K562 (cell line): ENCODE data around the gene MACF1. TPM values are rescaled to one million over a fixed set of nuclear protein-coding genes. Genes with fewer than 3 reads are reported as not detected.

Source experiments
- ATAC-seq: fragments of 200-7000 bp; cut with Tn5 transposase; 3 replicates; pipeline ENCODE4 v1.9.1; 2020; ENCODE audit warnings: moderate library complexity
- BruUV-seq: library from RNA; stranded (reverse); fragments of 400-500 nt; replicated peaks from 2 replicates; lab custom pipeline; 2021; lab: Mats Ljungman, UMichigan
- CTCF ChIA-PET: fragments of 300-600 bp; formaldehyde crosslinking; extraction: SDS; loops from one replicate; lab custom pipeline; 2021; ENCODE audit warnings: low intra/inter-chr PET ratio; lab: Yijun Ruan, JAX
- POLR2A ChIA-PET: fragments of 300-600, 350-650 bp; sonication (Branson Sonifier 250); formaldehyde crosslinking; extraction: SDS; loops from one replicate; lab custom pipeline; 2021; ENCODE audit warnings: antibody characterized with exemption, inconsistent platforms; lab: Yijun Ruan, JAX
- DNase-seq, 4 experiments: peaks; one replicate each; pipeline versions ENCODE4 v3.0.0 to v3.0.0-alpha.2; 2011 to 2018; ENCODE audit warnings: low spot score in 3 of 4, mixed read lengths in 3 of 4; ENCODE audit errors: extremely low read depth in 1 of 4
- FAIRE-seq: peaks from 2 replicates; lab custom pipeline; 2011; peaks lifted over from hg19 to GRCh38; lab: Jason Lieb, UNC
- H2AFZ ChIP-seq: 2 replicates; pipeline ENCODE4 v1.6.0; 2011; ENCODE audit warnings: low read depth, low read length, control low read depth, inconsistent platforms
- H3K27ac ChIP-seq: fragments of 200-600 bp; 3 replicates; pipeline ENCODE4 v1.8.0; 2011; ENCODE audit warnings: low read depth, mild to moderate bottlenecking, control low read depth, inconsistent platforms, low read length, moderate library complexity, mixed read lengths; ENCODE audit errors: extremely low read depth
- H3K27me3 ChIP-seq, 2 experiments: fragments of 300-600 bp in 1 of 2; 2 replicates in 1 of 2; 3 replicates in 1 of 2; pipeline versions ENCODE4 v1.6.0 to v1.8.0; 2011; ENCODE audit warnings: inconsistent platforms in 2 of 2, low read length in 2 of 2, mild to moderate bottlenecking in 1 of 2, mixed read lengths in 1 of 2, moderate library complexity in 1 of 2; ENCODE audit not compliant: control insufficient read depth in 2 of 2, insufficient read depth in 2 of 2
- H3K36me3 ChIP-seq: fragments of 300-600 bp; 3 replicates; pipeline ENCODE4 v1.8.0; 2011; ENCODE audit warnings: mild to moderate bottlenecking, low read length, inconsistent platforms; ENCODE audit not compliant: control insufficient read depth, insufficient read depth
- H3K4me1 ChIP-seq, 2 experiments: fragments of 200-600 bp in 1 of 2; replicated peaks in 1 of 2; 2 replicates in 1 of 2; 3 replicates in 1 of 2; pipeline versions ENCODE4 v1.5.1 to v1.8.0; 2011; ENCODE audit warnings: inconsistent platforms in 2 of 2, low read length in 2 of 2, mild to moderate bottlenecking in 1 of 2, mixed read lengths in 1 of 2, moderate library complexity in 1 of 2; ENCODE audit not compliant: control insufficient read depth in 2 of 2, insufficient read depth in 2 of 2
- H3K4me2 ChIP-seq: 2 replicates; pipeline ENCODE4 v1.6.1; 2011; ENCODE audit warnings: low read length, control low read depth, inconsistent platforms, mixed read lengths; ENCODE audit not compliant: insufficient read depth
- H3K4me3 ChIP-seq: fragments of 200-600 bp; sonication (generic), shearing (Covaris generic); 2 replicates; pipeline ENCODE4 v1.5.1; 2016; ENCODE audit warnings: control low read depth, inconsistent platforms
- H3K79me2 ChIP-seq: fragments of 200-600 bp; 3 replicates; pipeline ENCODE4 v1.8.0; 2011; ENCODE audit warnings: low read length, inconsistent platforms; ENCODE audit not compliant: control insufficient read depth, insufficient read depth
- H3K9ac ChIP-seq, 2 experiments: 2 replicates each; pipeline versions ENCODE4 v1.6.0 to v1.6.1; 2011; ENCODE audit warnings: low read depth in 2 of 2, low read length in 2 of 2, control low read depth in 1 of 2, inconsistent platforms in 1 of 2, mild to moderate bottlenecking in 1 of 2, mixed read lengths in 1 of 2; ENCODE audit not compliant: insufficient read depth in 1 of 2
- H3K9me1 ChIP-seq: one replicate; pipeline ENCODE4 v1.6.0; 2011; ENCODE audit warnings: inconsistent platforms, mild to moderate bottlenecking, low read length, moderate library complexity; ENCODE audit not compliant: control insufficient read depth, insufficient read depth
- H3K9me3 ChIP-seq: replicated peaks from 2 replicates; pipeline ENCODE4 v1.5.1; 2011; ENCODE audit warnings: low read depth, low read length, inconsistent platforms; ENCODE audit not compliant: control insufficient read depth, insufficient read depth
- H4K20me1 ChIP-seq: replicated peaks from 2 replicates; pipeline ENCODE4 v1.6.1; 2011; ENCODE audit warnings: low read length, inconsistent platforms, mixed read lengths; ENCODE audit not compliant: control insufficient read depth, insufficient read depth
- FOXK1 ChIP-seq: sonication (generic); formaldehyde crosslinking; IDR thresholded peaks from 2 replicates; pipeline ENCODE4 v1.8.0; 2022; ENCODE audit warnings: missing genetic modification reagents, mild to moderate bottlenecking, borderline replicate concordance
- NFIX ChIP-seq: fragments of 250-450 bp; sonication (Bioruptor Pico); IDR thresholded peaks from 2 replicates; pipeline ENCODE4 v1.4.0; 2020; ENCODE audit warnings: low read depth, mild to moderate bottlenecking, moderate library complexity
- RAD21 ChIP-seq, 2 experiments: fragments of 250-450 bp in 1 of 2; fragments of 450-650 bp in 1 of 2; sonication (Bioruptor Pico) in 1 of 2; formaldehyde crosslinking in 1 of 2; IDR thresholded peaks in 1 of 2; conservative IDR thresholded peaks in 1 of 2; 2 replicates each; pipeline versions ENCODE4 v1.4.0 to v1.8.0; 2020 to 2022; ENCODE audit warnings: mild to moderate bottlenecking in 2 of 2, moderate library complexity in 1 of 2
- SMC3 ChIP-seq: conservative IDR thresholded peaks from 2 replicates; pipeline ENCODE4 v1.6.1; 2011; ENCODE audit warnings: low read depth, low read length, improper control_type of control experiment; ENCODE audit not compliant: insufficient read depth
- WGBS: fragments of 100-300 bp; shearing (Covaris generic); methylation state at CpG from one replicate; pipeline ENCODE4 v1.1.6; 2016; ENCODE audit warnings: low coverage, mixed read lengths; ENCODE audit not compliant: insufficient coverage; ENCODE audit errors: missing lambda C conversion rate; 5-methylcytosine and 5-hydroxymethylcytosine counted together
- in situ Hi-C: fragments of 300-500 bp; cut with MboI; formaldehyde crosslinking; loops from 4 replicates; pipeline ENCODE4 v1.15.0; 2018; ENCODE audit warnings: inconsistent platforms, mixed read lengths
- intact Hi-C: fragments of 100-400 bp; cut with micrococcal nuclease; formaldehyde crosslinking; loops from 2 replicates; pipeline ENCODE4 v1.14.2; 2022
- polyA plus RNA-seq, 8 experiments: library from polyadenylated mRNA; depleted of rRNA in 4 of 8; stranded (reverse) in 5 of 8; unstranded in 3 of 8; fragments of >200 nt; fragmentation: Nextera tagmentation in 2 of 8; fragmentation: Illumina TruSeq in 1 of 8; extraction: Ambion mirVana in 2 of 8; extraction: Trizol in 1 of 8; gene quantifications; 2 replicates each; pipeline versions ENCODE4 v1.2.1 to v1.2.3, GENCODE V29; 2011 to 2014; ENCODE audit warnings: inconsistent platforms in 1 of 8, missing spikeins in 1 of 8
- total RNA-seq, 7 experiments: library from RNA; depleted of rRNA in 6 of 7; stranded (reverse); fragments of >200 nt in 6 of 7; fragmentation: Illumina TruSeq in 2 of 7; extraction: Trizol in 2 of 7; gene quantifications; 2 replicates each; pipeline versions ENCODE4 v1.2.1 to v1.2.3, GENCODE V29; 2011 to 2021; ENCODE audit warnings: low replicate concordance in 1 of 7
- TF ChIP-seq, protein P1 (sequence below), 3 experiments: IDR thresholded peaks in 2 of 3; conservative IDR thresholded peaks in 1 of 3; 2 replicates each; pipeline ENCODE4 v1.5.1; 2011 to 2012; ENCODE audit warnings: low read length in 3 of 3, mild to moderate bottlenecking in 3 of 3, control low read depth in 2 of 3, improper control_type of control experiment in 1 of 3, inconsistent platforms in 1 of 3, low read depth in 1 of 3, mixed read lengths in 1 of 3, moderate library complexity in 1 of 3; ENCODE audit not compliant: insufficient read depth in 2 of 3
- TF ChIP-seq, protein P2 (sequence below), 2 experiments: fragments of 450-650 bp; formaldehyde crosslinking in 1 of 2; IDR thresholded peaks; 2 replicates each; pipeline versions ENCODE4 v1.4.0 to v1.6.1; 2014 to 2020; ENCODE audit warnings: mild to moderate bottlenecking in 2 of 2, borderline replicate concordance in 1 of 2, low read depth in 1 of 2

The MACF1 gene
- total and polyA plus RNA-seq, 9 of the 15 experiments (the other 6 are each of a cell fraction or from before 2014, with no cell fraction given): 13.2 to 232 (median 112) TPM

DNA sequence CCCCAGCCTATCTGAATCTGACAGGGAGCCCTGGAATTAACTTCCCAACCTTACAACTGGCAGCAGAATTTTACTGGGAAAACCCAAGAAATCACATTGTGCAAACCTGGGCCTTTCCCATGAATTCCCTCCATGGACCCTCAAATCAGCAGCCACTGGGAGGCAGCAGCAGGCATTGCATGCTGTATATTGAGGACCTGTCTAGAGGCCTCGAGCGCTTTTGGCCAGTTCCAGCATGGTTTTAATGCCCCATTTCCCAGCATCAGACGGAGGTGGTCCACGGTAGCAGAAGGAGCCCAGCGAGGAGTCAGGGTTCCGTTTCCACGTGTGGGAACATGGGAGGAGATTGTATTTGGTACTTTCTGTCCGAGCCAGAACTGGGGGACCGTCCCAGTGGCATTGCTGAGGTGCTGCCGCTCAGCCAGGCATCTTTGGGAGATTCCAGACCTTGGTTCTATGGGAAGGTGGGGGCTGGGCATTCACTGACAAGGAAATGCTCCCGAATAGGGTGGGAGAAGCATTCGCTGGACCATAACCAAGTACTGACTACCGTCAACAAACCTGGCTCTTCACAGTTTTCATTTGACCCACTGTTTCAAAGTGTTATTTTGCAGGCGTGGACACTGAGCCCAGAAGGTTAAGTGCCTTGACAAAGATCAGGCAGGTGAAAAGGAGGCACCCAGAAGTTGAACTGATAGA is 302.9 kb downstream of the MACF1 start:
- in situ Hi-C loops: loop anchor here (10.0 kb wide), 1 partner anchor 267 kb away; the partner anchor contains the start of gene OXCT2
- Histone ChIP-seq H3K4me3 (no peak overlapping the region), H3K9me3 (no peaks in the 10 kb centered on the region), H3K9me1 (no peaks in the 10 kb centered on the region), H3K9ac (peak overlapping the region in 1 of 2 experiments; percentile 55; a peak in 1 of 4 replicates), H4K20me1 (no peaks in the 10 kb centered on the region), H2AFZ (peak overlapping the region; percentile 34), H3K4me2 (no peak overlapping the region), H3K4me1 (peaks cover 6 to 8% of the 10 kb centered on the region in 2 experiments; a peak in 2 of 5 replicates), H3K36me3 (no peaks in the 10 kb centered on the region), H3K27me3 (no peaks in the 10 kb centered on the region), H3K27ac (no peak overlapping the region), H3K79me2 (no peaks in the 10 kb centered on the region)
- no TSS peak for BruUV-seq
- FAIRE-seq: peak; percentile 48
- peak; percentile 76 for ATAC-seq
- POLR2A ChIA-PET: no interaction called here
- intact Hi-C loops: loop anchor here (5.0 kb wide), 1 partner anchor 150 kb away; no protein-coding TSS in a partner anchor
- DNase-seq: peak in 3 of 4 experiments; percentile 30 to 53 (median 46)
- 27% methylated on average over 14 of the region's 14 CpGs for WGBS
- no peak for TF ChIP-seq FOXK1 (CRISPR knock-in tag)
- peak; percentile 24; the same call in 1 of the 2 replicates for TF ChIP-seq SMC3
- TF ChIP-seq, protein P1, sequence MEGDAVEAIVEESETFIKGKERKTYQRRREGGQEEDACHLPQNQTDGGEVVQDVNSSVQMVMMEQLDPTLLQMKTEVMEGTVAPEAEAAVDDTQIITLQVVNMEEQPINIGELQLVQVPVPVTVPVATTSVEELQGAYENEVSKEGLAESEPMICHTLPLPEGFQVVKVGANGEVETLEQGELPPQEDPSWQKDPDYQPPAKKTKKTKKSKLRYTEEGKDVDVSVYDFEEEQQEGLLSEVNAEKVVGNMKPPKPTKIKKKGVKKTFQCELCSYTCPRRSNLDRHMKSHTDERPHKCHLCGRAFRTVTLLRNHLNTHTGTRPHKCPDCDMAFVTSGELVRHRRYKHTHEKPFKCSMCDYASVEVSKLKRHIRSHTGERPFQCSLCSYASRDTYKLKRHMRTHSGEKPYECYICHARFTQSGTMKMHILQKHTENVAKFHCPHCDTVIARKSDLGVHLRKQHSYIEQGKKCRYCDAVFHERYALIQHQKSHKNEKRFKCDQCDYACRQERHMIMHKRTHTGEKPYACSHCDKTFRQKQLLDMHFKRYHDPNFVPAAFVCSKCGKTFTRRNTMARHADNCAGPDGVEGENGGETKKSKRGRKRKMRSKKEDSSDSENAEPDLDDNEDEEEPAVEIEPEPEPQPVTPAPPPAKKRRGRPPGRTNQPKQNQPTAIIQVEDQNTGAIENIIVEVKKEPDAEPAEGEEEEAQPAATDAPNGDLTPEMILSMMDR (IDR thresholded peaks at IDR 0.05 in 2 of 3, conservative IDR thresholded peaks at IDR 0.05 in 1 of 3; ENCODE audit: insufficient read depth in 2 of 3, low read depth in 1 of 3, low read length in 3 of 3): peak; percentile 61 to 64 (median 62)
- peak in 1 of 2 experiments; percentile 68; a peak in 2 of 4 replicates for TF ChIP-seq RAD21 (CRISPR knock-in tag; conservative IDR thresholded peaks at IDR 0.05 in 1 of 2, IDR thresholded peaks at IDR 0.05 in 1 of 2)
- no peak for TF ChIP-seq NFIX (CRISPR knock-in tag)
- TF ChIP-seq, protein P2, sequence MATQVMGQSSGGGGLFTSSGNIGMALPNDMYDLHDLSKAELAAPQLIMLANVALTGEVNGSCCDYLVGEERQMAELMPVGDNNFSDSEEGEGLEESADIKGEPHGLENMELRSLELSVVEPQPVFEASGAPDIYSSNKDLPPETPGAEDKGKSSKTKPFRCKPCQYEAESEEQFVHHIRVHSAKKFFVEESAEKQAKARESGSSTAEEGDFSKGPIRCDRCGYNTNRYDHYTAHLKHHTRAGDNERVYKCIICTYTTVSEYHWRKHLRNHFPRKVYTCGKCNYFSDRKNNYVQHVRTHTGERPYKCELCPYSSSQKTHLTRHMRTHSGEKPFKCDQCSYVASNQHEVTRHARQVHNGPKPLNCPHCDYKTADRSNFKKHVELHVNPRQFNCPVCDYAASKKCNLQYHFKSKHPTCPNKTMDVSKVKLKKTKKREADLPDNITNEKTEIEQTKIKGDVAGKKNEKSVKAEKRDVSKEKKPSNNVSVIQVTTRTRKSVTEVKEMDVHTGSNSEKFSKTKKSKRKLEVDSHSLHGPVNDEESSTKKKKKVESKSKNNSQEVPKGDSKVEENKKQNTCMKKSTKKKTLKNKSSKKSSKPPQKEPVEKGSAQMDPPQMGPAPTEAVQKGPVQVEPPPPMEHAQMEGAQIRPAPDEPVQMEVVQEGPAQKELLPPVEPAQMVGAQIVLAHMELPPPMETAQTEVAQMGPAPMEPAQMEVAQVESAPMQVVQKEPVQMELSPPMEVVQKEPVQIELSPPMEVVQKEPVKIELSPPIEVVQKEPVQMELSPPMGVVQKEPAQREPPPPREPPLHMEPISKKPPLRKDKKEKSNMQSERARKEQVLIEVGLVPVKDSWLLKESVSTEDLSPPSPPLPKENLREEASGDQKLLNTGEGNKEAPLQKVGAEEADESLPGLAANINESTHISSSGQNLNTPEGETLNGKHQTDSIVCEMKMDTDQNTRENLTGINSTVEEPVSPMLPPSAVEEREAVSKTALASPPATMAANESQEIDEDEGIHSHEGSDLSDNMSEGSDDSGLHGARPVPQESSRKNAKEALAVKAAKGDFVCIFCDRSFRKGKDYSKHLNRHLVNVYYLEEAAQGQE (IDR thresholded peaks at IDR 0.05; ENCODE audit: borderline replicate concordance): 0 out of 2 replicates have a peak, but pooled peaks have one; percentile 19
- TF ChIP-seq, protein P2 (CRISPR knock-in tag; IDR thresholded peaks at IDR 0.05; ENCODE audit: low read depth): no peak
- CTCF ChIA-PET: interaction anchor here (0.7 to 1.5 kb wide), 3 partner anchors 32 to 683 kb away, joined by 3 to 8 read pairs (median 5); no protein-coding TSS in a partner anchor
